HG03460 (cell line): ENCODE data around the gene ZNF783.
"Not testable (repeated sequence)": the region's sequence is repeated elsewhere in the genome, so short reads cannot be mapped to it uniquely, and the experiment has no call there.

Experiments
- ATAC-seq: cut with Tn5 transposase; IDR thresholded peaks from one replicate; pipeline ENCODE4 v1.9.1; 2021; ENCODE audit not compliant: unreplicated experiment

Gene ZNF783

GRCh38 chr7:149325248-149325647, 63.3 kb downstream of the ZNF783 start:
- no peak for ATAC-seq

GRCh38 chr7:149329265-149329664, 67.3 kb downstream of the ZNF783 start:
- no peak for ATAC-seq

- no peak for ATAC-seq
Measured at GRCh38 chr7:149329766-149330334, 67.9 kb downstream of the ZNF783 start.

- ATAC-seq = no peak
Measured at GRCh38 chr7:149330914-149331567, 69.0 kb downstream of the ZNF783 start.

- not testable (repeated sequence) for ATAC-seq
Measured at GRCh38 chr7:149332602-149333320, 70.8 kb downstream of the ZNF783 start.

- no peak for ATAC-seq
Measured at GRCh38 chr7:149333321-149333717, 71.3 kb downstream of the ZNF783 start.

- ATAC-seq = no peak
Measured at GRCh38 chr7:149334219-149334618, 72.2 kb downstream of the ZNF783 start.
